WTC11 (cell line): ENCODE results near the gene C10orf88. TPM values are rescaled to one million over a fixed set of nuclear protein-coding genes. Genes with fewer than 3 reads are reported as not detected.

ENCODE experiments used
- ATAC-seq: fragments of 200-7000 bp; cut with Tn5 transposase; 2 replicates; pipeline ENCODE4 v1.10.0; 2021; ENCODE audit warnings: mild to moderate bottlenecking, moderate library complexity
- Bru-seq: library from RNA; stranded (reverse); fragments of 400-500 nt; gene quantifications from one replicate; lab custom pipeline; 2021; lab: Mats Ljungman, UMichigan
- CTCF ChIA-PET: fragments of 300-600 bp; sonication (Branson Sonifier 250); formaldehyde crosslinking; loops from one replicate; lab custom pipeline; 2021; ENCODE audit warnings: antibody characterized with exemption; lab: Charles Lee
- POLR2A ChIA-PET: fragments of 350-600 bp; sonication (Branson Sonifier 250); formaldehyde crosslinking; loops from one replicate; lab custom pipeline; 2021; ENCODE audit warnings: antibody characterized with exemption; lab: Charles Lee
- DNase-seq: peaks from one replicate; pipeline ENCODE4 v3.0.0; 2021; ENCODE audit warnings: low spot score
- H3K27ac Mint-ChIP-seq: 2 replicates; pipeline ENCODE4 v1.8.0; 2021; ENCODE audit warnings: mixed read lengths
- H3K27me3 Mint-ChIP-seq: 2 replicates; pipeline ENCODE4 v1.8.0; 2021; ENCODE audit warnings: low read depth, mild to moderate bottlenecking, moderate library complexity, mixed read lengths
- H3K36me3 Mint-ChIP-seq: 2 replicates; pipeline ENCODE4 v1.8.0; 2021; ENCODE audit warnings: mixed read lengths
- H3K4me1 Mint-ChIP-seq: 2 replicates; pipeline ENCODE4 v1.8.0; 2022; ENCODE audit warnings: mixed read lengths
- H3K4me3 Mint-ChIP-seq: 2 replicates; pipeline ENCODE4 v1.8.0; 2021; ENCODE audit warnings: mild to moderate bottlenecking, moderate library complexity, mixed read lengths
- H3K9me3 Mint-ChIP-seq: 2 replicates; pipeline ENCODE4 v1.8.0; 2021; ENCODE audit warnings: mixed read lengths
- ATF2 ChIP-seq: sonication (generic); formaldehyde crosslinking; IDR thresholded peaks from 2 replicates; pipeline ENCODE4 v1.8.1; 2022; ENCODE audit warnings: low read depth, missing genetic modification reagents, borderline replicate concordance
- EMX1 ChIP-seq: fragments of 250-450 bp; sonication (Bioruptor Pico); IDR thresholded peaks from 2 replicates; pipeline ENCODE4 v1.8.0; 2021; ENCODE audit warnings: mild to moderate bottlenecking
- ERG ChIP-seq: fragments of 250-450 bp; sonication (Bioruptor Pico); IDR thresholded peaks from 2 replicates; pipeline ENCODE4 v1.8.0; 2021; ENCODE audit warnings: mild to moderate bottlenecking
- ESRRA ChIP-seq: sonication (generic); formaldehyde crosslinking; IDR thresholded peaks from 2 replicates; pipeline ENCODE4 v1.8.1; 2022; ENCODE audit warnings: mild to moderate bottlenecking, missing genetic modification reagents, borderline replicate concordance
- FOXP1 ChIP-seq: sonication (generic); formaldehyde crosslinking; IDR thresholded peaks from 2 replicates; pipeline ENCODE4 v1.8.0; 2022; ENCODE audit warnings: missing genetic modification reagents, mild to moderate bottlenecking, moderate library complexity, borderline replicate concordance
- IRF2 ChIP-seq: sonication (generic); formaldehyde crosslinking; IDR thresholded peaks from 2 replicates; pipeline ENCODE4 v1.8.0; 2022; ENCODE audit warnings: low read depth, missing genetic modification reagents, borderline replicate concordance
- MAX ChIP-seq: sonication (generic); formaldehyde crosslinking; IDR thresholded peaks from 2 replicates; pipeline ENCODE4 v1.8.0; 2022; ENCODE audit warnings: mild to moderate bottlenecking, missing genetic modification reagents
- MYBL2 ChIP-seq: sonication (generic); formaldehyde crosslinking; IDR thresholded peaks from 2 replicates; pipeline ENCODE4 v1.8.1; 2023; ENCODE audit warnings: mild to moderate bottlenecking, moderate library complexity, missing genetic modification reagents
- PRRX2 ChIP-seq: fragments of 250-450 bp; sonication (Bioruptor Pico); IDR thresholded peaks from 2 replicates; pipeline ENCODE4 v1.8.0; 2021; ENCODE audit warnings: mild to moderate bottlenecking
- SP1 ChIP-seq: sonication (generic); formaldehyde crosslinking; conservative IDR thresholded peaks from 2 replicates; pipeline ENCODE4 v1.8.1; 2022; ENCODE audit warnings: missing genetic modification reagents
- ZNF219 ChIP-seq: sonication (generic); formaldehyde crosslinking; IDR thresholded peaks from 2 replicates; pipeline ENCODE4 v1.8.0; 2023; ENCODE audit warnings: missing genetic modification reagents, mild to moderate bottlenecking, borderline replicate concordance
- ZNF416 ChIP-seq: fragments of 250-450 bp; sonication (Bioruptor Pico); IDR thresholded peaks from 2 replicates; pipeline ENCODE4 v1.9.0; 2021; ENCODE audit warnings: mild to moderate bottlenecking, inconsistent platforms
- ZNF532 ChIP-seq: fragments of 250-450 bp; sonication (Bioruptor Pico); IDR thresholded peaks from 2 replicates; pipeline ENCODE4 v1.9.0; 2021; ENCODE audit warnings: mild to moderate bottlenecking, borderline replicate concordance
- ZNF671 ChIP-seq: fragments of 250-450 bp; sonication (Bioruptor Pico); IDR thresholded peaks from 2 replicates; pipeline ENCODE4 v1.8.0; 2021; ENCODE audit warnings: mild to moderate bottlenecking
- ZSCAN18 ChIP-seq: fragments of 250-450 bp; sonication (Bioruptor Pico); IDR thresholded peaks from 2 replicates; pipeline ENCODE4 v2.1.2; 2022; ENCODE audit warnings: mild to moderate bottlenecking, moderate library complexity
- long read RNA-seq, 3 experiments: library from RNA in 1 of 3; library from capped mRNA in 1 of 3; library from polyadenylated mRNA in 1 of 3; unstranded in 2 of 3; stranded (forward) in 1 of 3; transcript quantifications; one replicate each; pipeline ENCODE4 v2.0.0, GENCODE V29; 2021
- total RNA-seq: library from RNA; stranded (reverse); gene quantifications from 3 replicates; pipeline ENCODE4 v1.2.3, GENCODE V29; 2021
- TF ChIP-seq, protein P1 (sequence below): fragments of 200-600 bp; IDR thresholded peaks from 2 replicates; pipeline ENCODE4 v1.8.0; 2022; ENCODE audit warnings: antibody characterized with exemption
- TF ChIP-seq, protein P2 (sequence below): sonication (generic); formaldehyde crosslinking; IDR thresholded peaks from 2 replicates; pipeline ENCODE4 v1.8.0; 2023; ENCODE audit warnings: missing genetic modification reagents
- TF ChIP-seq, protein P3 (sequence below): sonication (generic); formaldehyde crosslinking; IDR thresholded peaks from 2 replicates; pipeline ENCODE4 v1.8.0; 2022; ENCODE audit warnings: mild to moderate bottlenecking, missing genetic modification reagents
- TF ChIP-seq, protein P4 (sequence below): sonication (generic); formaldehyde crosslinking; IDR thresholded peaks from 2 replicates; pipeline ENCODE4 v1.8.1; 2023; ENCODE audit warnings: mild to moderate bottlenecking, missing genetic modification reagents

Gene C10orf88
- total RNA-seq: 6.4 to 7.7 TPM (median 6.5 TPM) in 3 replicates
- Bru-seq, nascent RNA: percentile 82 among the genes with signal in this experiment
- long read RNA-seq, experiment 1, transcript C10orf88-204 (6 exons, 2,482 nt): major isoform, 41 of 58 reads
- long read RNA-seq, experiment 1, partial matches to known transcripts: 13 of 58 reads
- long read RNA-seq, experiment 1, other reads (novel, unspliced or antisense): 3 of 58 reads
- long read RNA-seq, experiment 2, partial matches to known transcripts: 6 of 15 reads
- long read RNA-seq, experiment 2, other reads (novel, unspliced or antisense): 5 of 15 reads
- long read RNA-seq, experiment 3, transcript C10orf88-204 (6 exons, 2,482 nt): major isoform, 11 of 19 reads
- long read RNA-seq, experiment 3, partial matches to known transcripts: 8 of 19 reads
- long read RNA-seq, experiment 3, other reads (novel, unspliced or antisense): 0 of 19 reads

GRCh38 chr10:122953902-122954730 lies at the start of gene C10orf88:
C10orf88 (minus strand) TSS chr10:122954227; CDS start chr10:122954178, 49 bp downstream.
- ChIA-PET POLR2A (interaction anchor here (0.9 to 1.4 kb wide), 2 partner anchors 74 to 109 kb away, joined by 3 read pairs; partner anchors contain the start of gene CUZD1), CTCF (interaction anchor here (1.6 kb wide), 1 partner anchor 28 kb away, joined by 4 read pairs; no protein-coding TSS in a partner anchor)
- Mint-ChIP-seq H3K4me1 (peaks cover 11% of the 10 kb centered on the region), H3K4me3 (peak within 1 kb of the TSS; percentile 73), H3K9me3 (peaks cover 16% of the 10 kb centered on the region), H3K27me3 (peaks cover 45% of the 10 kb centered on the region), H3K27ac (no peak within 1 kb of the TSS), H3K36me3 (peaks cover 9% of the 10 kb centered on the region; the same call in 1 of the 2 replicates)
- peak; percentile 96 for DNase-seq
- ATAC-seq: peak; percentile 99
- TF ChIP-seq ZNF671: no peak
- no peak for TF ChIP-seq IRF2 (CRISPR knock-in tag)
- no peak for TF ChIP-seq ZNF219 (CRISPR knock-in tag)
- TF ChIP-seq, protein P1, sequence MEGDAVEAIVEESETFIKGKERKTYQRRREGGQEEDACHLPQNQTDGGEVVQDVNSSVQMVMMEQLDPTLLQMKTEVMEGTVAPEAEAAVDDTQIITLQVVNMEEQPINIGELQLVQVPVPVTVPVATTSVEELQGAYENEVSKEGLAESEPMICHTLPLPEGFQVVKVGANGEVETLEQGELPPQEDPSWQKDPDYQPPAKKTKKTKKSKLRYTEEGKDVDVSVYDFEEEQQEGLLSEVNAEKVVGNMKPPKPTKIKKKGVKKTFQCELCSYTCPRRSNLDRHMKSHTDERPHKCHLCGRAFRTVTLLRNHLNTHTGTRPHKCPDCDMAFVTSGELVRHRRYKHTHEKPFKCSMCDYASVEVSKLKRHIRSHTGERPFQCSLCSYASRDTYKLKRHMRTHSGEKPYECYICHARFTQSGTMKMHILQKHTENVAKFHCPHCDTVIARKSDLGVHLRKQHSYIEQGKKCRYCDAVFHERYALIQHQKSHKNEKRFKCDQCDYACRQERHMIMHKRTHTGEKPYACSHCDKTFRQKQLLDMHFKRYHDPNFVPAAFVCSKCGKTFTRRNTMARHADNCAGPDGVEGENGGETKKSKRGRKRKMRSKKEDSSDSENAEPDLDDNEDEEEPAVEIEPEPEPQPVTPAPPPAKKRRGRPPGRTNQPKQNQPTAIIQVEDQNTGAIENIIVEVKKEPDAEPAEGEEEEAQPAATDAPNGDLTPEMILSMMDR: no peak
- TF ChIP-seq, protein P2, sequence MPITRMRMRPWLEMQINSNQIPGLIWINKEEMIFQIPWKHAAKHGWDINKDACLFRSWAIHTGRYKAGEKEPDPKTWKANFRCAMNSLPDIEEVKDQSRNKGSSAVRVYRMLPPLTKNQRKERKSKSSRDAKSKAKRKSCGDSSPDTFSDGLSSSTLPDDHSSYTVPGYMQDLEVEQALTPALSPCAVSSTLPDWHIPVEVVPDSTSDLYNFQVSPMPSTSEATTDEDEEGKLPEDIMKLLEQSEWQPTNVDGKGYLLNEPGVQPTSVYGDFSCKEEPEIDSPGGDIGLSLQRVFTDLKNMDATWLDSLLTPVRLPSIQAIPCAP: peak; percentile 92; the same call in 1 of the 2 replicates
- TF ChIP-seq EMX1 (CRISPR knock-in tag): no peak
- TF ChIP-seq FOXP1: peak; percentile 99
- peak; percentile 29; the same call in 1 of the 2 replicates for TF ChIP-seq ZNF532
- TF ChIP-seq PRRX2 (CRISPR knock-in tag): no peak
- 0 out of 2 replicates have a peak, but pooled peaks have one; percentile 15 for TF ChIP-seq ZNF416
- no peak for TF ChIP-seq ZSCAN18
- peak; percentile 21; the same call in 1 of the 2 replicates for TF ChIP-seq ATF2 (CRISPR knock-in tag)
- TF ChIP-seq, protein P3, sequence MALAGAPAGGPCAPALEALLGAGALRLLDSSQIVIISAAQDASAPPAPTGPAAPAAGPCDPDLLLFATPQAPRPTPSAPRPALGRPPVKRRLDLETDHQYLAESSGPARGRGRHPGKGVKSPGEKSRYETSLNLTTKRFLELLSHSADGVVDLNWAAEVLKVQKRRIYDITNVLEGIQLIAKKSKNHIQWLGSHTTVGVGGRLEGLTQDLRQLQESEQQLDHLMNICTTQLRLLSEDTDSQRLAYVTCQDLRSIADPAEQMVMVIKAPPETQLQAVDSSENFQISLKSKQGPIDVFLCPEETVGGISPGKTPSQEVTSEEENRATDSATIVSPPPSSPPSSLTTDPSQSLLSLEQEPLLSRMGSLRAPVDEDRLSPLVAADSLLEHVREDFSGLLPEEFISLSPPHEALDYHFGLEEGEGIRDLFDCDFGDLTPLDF (CRISPR knock-in tag): peak; percentile 88
- peak; percentile 97 for TF ChIP-seq MYBL2 (CRISPR knock-in tag)
- peak; percentile 100 for TF ChIP-seq MAX
- TF ChIP-seq ERG (CRISPR knock-in tag): no peak
- TF ChIP-seq, protein P4, sequence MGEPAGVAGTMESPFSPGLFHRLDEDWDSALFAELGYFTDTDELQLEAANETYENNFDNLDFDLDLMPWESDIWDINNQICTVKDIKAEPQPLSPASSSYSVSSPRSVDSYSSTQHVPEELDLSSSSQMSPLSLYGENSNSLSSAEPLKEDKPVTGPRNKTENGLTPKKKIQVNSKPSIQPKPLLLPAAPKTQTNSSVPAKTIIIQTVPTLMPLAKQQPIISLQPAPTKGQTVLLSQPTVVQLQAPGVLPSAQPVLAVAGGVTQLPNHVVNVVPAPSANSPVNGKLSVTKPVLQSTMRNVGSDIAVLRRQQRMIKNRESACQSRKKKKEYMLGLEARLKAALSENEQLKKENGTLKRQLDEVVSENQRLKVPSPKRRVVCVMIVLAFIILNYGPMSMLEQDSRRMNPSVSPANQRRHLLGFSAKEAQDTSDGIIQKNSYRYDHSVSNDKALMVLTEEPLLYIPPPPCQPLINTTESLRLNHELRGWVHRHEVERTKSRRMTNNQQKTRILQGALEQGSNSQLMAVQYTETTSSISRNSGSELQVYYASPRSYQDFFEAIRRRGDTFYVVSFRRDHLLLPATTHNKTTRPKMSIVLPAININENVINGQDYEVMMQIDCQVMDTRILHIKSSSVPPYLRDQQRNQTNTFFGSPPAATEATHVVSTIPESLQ (CRISPR knock-in tag): no peak
- peak; percentile 94 for TF ChIP-seq ESRRA (CRISPR knock-in tag)
- TF ChIP-seq SP1 (CRISPR knock-in tag): peak; percentile 87
